Stomach (tissue), 9 donors: Measurements from ENCODE around the gene MYH2. TPM values are rescaled to one million over a fixed set of nuclear protein-coding genes. Genes with fewer than 3 reads are reported as not detected.
"Not testable (repeated sequence)": the region's sequence is repeated elsewhere in the genome, so short reads cannot be mapped to it uniquely, and the experiment has no call there.

Experiments used
- DNase-seq, 2 donors: peaks; one replicate each; pipeline versions ENCODE4 v3.0.0 to v3.0.0-alpha.2; 2013 to 2019
- H3K27ac ChIP-seq, 5 donors: fragments of 200-600 bp in 4 of 5; sonication (generic) in 4 of 5; one replicate each; pipeline ENCODE4 v1.5.1; 2013 to 2019; ENCODE audit warnings: mild to moderate bottlenecking in 1 of 5, moderate library complexity in 1 of 5
- H3K27me3 ChIP-seq, 3 donors: fragments of 200-600 bp; sonication (generic); one replicate each; pipeline ENCODE4 v1.5.1; 2017 to 2019; ENCODE audit warnings: mixed run types in 1 of 3
- H3K36me3 ChIP-seq, 4 donors: fragments of 200-600 bp; sonication (generic); 1 replicate in 3 of 4; 2 replicates in 1 of 4; pipeline ENCODE4 v1.5.1; 2016 to 2019
- H3K4me1 ChIP-seq, 4 donors: fragments of 200-600 bp; sonication (generic); one replicate each; pipeline ENCODE4 v1.5.1; 2016 to 2019
- H3K4me3 ChIP-seq, 4 donors: fragments of 200-600 bp; sonication (generic) in 3 of 4; one replicate each; pipeline ENCODE4 v1.5.1; 2016 to 2019; ENCODE audit warnings: mild to moderate bottlenecking in 1 of 4
- H3K9me3 ChIP-seq, 4 donors: fragments of 200-600 bp; sonication (generic); one replicate each; pipeline ENCODE4 v1.5.1; 2016 to 2019
- EP300 ChIP-seq: sonication (generic); formaldehyde crosslinking; IDR thresholded peaks from one replicate; pipeline ENCODE4 v1.6.1; 2017; ENCODE audit warnings: antibody characterized with exemption
- POLR2A ChIP-seq, 4 donors: fragments of 450-650 bp; IDR thresholded peaks; one replicate each; pipeline ENCODE4 v1.6.1; 2016; ENCODE audit warnings: antibody characterized with exemption in 4 of 4, control low read depth in 2 of 4, mild to moderate bottlenecking in 1 of 4, moderate library complexity in 1 of 4
- POLR2AphosphoS5 ChIP-seq, 3 donors: sonication (generic); formaldehyde crosslinking; IDR thresholded peaks; one replicate each; pipeline ENCODE4 v1.6.1; 2016; ENCODE audit warnings: antibody characterized with exemption in 3 of 3
- WGBS, 5 donors: extraction: QIAGEN DNeasy Blood & Tissue Kit in 3 of 5; methylation state at CpG; one replicate each; pipeline versions ENCODE4 v1.1.5 to v1.1.7; 2013 to 2018; 5-methylcytosine and 5-hydroxymethylcytosine counted together
- intact Hi-C: fragments of 100-400 bp; cut with DNase I; formaldehyde crosslinking; loops from one replicate; pipeline ENCODE4 v1.15.1; 2023; ENCODE audit warnings: low total_unique reads
- polyA plus RNA-seq, 3 donors: library from polyadenylated mRNA; stranded (reverse); fragments of 200-250 nt; gene quantifications; one replicate each; pipeline ENCODE4 v1.2.3, GENCODE V29; 2013
- total RNA-seq, 5 donors: library from RNA; depleted of rRNA; stranded (reverse); fragments of >200 nt; gene quantifications; one replicate each; pipeline versions ENCODE4 v1.1.0 to v1.2.3, GENCODE V29; 2014 to 2016
- TF ChIP-seq, protein P1 (sequence below), 7 experiments: fragments of 450-650 bp in 4 of 7; fragments of 200-600 bp in 3 of 7; sonication (generic) in 3 of 7; IDR thresholded peaks; one replicate each; pipeline ENCODE4 v1.5.1; 2016 to 2019; ENCODE audit warnings: antibody characterized with exemption in 7 of 7, control low read depth in 2 of 7, mild to moderate bottlenecking in 1 of 7
- donor health status: healthy with polysubstance abuse.
- donor health status: Bipolar disorder and iron deficiency.
- donor health status: healthy.

Gene MYH2
- total and polyA plus RNA-seq, 8 donors: 0.05 to 1.4 (median 0.15) TPM; not detected in 4

DNA sequence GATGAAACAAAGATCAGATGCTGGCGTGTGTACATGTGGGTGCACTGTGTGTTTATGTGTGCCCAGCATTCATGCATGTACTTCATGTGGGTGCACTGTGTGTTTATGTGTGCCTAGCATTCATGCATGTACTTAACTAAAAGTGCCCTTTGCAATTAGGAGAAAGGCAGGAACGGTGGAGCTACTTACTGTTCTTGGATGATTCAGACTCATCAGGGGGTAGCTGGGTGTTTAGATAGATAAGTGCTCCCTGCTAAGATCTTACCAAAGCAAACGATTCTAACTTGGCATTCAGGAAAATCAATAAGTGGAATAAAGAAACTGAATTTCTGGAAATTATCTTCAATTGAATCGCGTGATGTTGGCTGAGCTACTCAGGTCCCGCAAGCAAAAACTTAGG lies 8.6 kb upstream of the MYH2 start:
- H3K4me1 ChIP-seq: peaks cover 0 to 5% (median 0%) of the 10 kb centered on the region in 4 donors
- H3K27ac ChIP-seq: no peak overlapping the region
- H3K4me3 ChIP-seq: no peak overlapping the region
- no peaks in the 10 kb centered on the region for H3K27me3 ChIP-seq
- no peaks in the 10 kb centered on the region for H3K9me3 ChIP-seq
- intact Hi-C loops: no loop called here
- 68 to 76% (median 73%) methylated on average over 6 of the region's 6 CpGs for WGBS, 5 donors
- DNase-seq: no peak
- H3K36me3 ChIP-seq: no peaks in the 10 kb centered on the region
- no peak for TF ChIP-seq EP300

- H3K36me3 ChIP-seq: no peaks in the 10 kb centered on the region
- H3K9me3 ChIP-seq: no peaks in the 10 kb centered on the region
- no peak overlapping the region for H3K4me3 ChIP-seq
- no peaks in the 10 kb centered on the region for H3K27me3 ChIP-seq
- H3K4me1 ChIP-seq: peaks cover 0 to 5% (median 0%) of the 10 kb centered on the region in 4 donors
- DNase-seq: peak in 1 of 2 donors; percentile 5
- intact Hi-C loops: no loop called here
- WGBS, 5 donors: 53 to 87% (median 80%) methylated on average over 1 of the region's 1 CpG
- no peak overlapping the region for H3K27ac ChIP-seq
- TF ChIP-seq EP300: no peak
- TF ChIP-seq POLR2A (IDR thresholded peaks at IDR 0.05): no peak
- TF ChIP-seq, protein P1, sequence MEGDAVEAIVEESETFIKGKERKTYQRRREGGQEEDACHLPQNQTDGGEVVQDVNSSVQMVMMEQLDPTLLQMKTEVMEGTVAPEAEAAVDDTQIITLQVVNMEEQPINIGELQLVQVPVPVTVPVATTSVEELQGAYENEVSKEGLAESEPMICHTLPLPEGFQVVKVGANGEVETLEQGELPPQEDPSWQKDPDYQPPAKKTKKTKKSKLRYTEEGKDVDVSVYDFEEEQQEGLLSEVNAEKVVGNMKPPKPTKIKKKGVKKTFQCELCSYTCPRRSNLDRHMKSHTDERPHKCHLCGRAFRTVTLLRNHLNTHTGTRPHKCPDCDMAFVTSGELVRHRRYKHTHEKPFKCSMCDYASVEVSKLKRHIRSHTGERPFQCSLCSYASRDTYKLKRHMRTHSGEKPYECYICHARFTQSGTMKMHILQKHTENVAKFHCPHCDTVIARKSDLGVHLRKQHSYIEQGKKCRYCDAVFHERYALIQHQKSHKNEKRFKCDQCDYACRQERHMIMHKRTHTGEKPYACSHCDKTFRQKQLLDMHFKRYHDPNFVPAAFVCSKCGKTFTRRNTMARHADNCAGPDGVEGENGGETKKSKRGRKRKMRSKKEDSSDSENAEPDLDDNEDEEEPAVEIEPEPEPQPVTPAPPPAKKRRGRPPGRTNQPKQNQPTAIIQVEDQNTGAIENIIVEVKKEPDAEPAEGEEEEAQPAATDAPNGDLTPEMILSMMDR (IDR thresholded peaks at IDR 0.05): no peak
- no peak for TF ChIP-seq POLR2AphosphoS5 (IDR thresholded peaks at IDR 0.05)
Measured at GRCh38 chr17:10557422-10557821, 8.0 kb upstream of the MYH2 start.

DNA sequence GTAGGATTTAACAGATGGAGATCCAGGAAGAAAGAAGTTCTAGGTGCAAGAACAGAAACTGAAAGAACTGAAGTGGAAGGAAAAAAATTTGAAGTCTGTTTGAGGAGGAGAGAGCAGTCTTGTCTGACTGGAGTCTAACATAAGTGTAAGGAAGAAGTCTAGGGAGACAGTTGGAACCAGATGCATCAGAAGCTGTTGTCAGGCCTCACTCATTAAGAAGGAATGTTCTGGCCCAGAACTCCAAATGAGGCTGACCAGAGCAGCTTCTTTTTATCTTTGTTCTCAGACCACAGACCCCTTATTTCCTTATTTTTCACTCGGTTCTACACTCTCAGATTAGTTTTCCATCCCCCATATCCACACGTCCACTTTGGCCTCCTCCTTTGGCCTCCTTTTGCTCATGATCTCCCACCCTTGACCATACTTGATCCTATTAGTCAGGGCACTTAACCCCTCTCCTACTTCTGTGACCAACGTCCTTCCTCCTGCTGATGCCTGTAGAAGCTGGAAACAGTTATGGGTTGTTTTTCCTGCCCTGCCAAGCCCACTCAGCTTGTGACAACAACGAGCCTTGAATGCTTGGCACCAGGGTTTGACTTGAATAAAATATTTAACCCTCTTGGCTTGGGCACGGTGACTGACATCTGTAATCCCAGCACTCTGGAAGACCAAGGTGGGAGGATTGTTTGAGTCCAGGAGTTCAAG lies 7.0 kb upstream of the MYH2 start:
- Histone ChIP-seq H3K9me3 (no peaks in the 10 kb centered on the region), H3K27me3 (no peaks in the 10 kb centered on the region), H3K4me3 (no peak overlapping the region), H3K4me1 (peaks cover 0 to 5% (median 0%) of the 10 kb centered on the region in 4 donors), H3K36me3 (no peaks in the 10 kb centered on the region), H3K27ac (no peak overlapping the region)
- DNase-seq: no peak
- intact Hi-C loops: no loop called here
- no peak for TF ChIP-seq POLR2A (IDR thresholded peaks at IDR 0.05)
- no peak for TF ChIP-seq POLR2AphosphoS5 (IDR thresholded peaks at IDR 0.05)
- 47 to 59% (median 53%) methylated on average over 5 of the region's 5 CpGs for WGBS, 5 donors

- no peak for TF ChIP-seq EP300
- TF ChIP-seq POLR2A (IDR thresholded peaks at IDR 0.05): no peak
- TF ChIP-seq, protein P1 (IDR thresholded peaks at IDR 0.05): no peak
- TF ChIP-seq POLR2AphosphoS5 (IDR thresholded peaks at IDR 0.05): no peak
- no peak overlapping the region for H3K4me3 ChIP-seq
- no peaks in the 10 kb centered on the region for H3K27me3 ChIP-seq
- H3K36me3 ChIP-seq: no peaks in the 10 kb centered on the region
- 74 to 85% (median 78%) methylated on average over 4 of the region's 4 CpGs for WGBS, 5 donors
- H3K4me1 ChIP-seq: no peaks in the 10 kb centered on the region
- DNase-seq: no peak
- H3K9me3 ChIP-seq: no peaks in the 10 kb centered on the region
- H3K27ac ChIP-seq: no peak overlapping the region
- intact Hi-C loops: no loop called here
Measured at GRCh38 chr17:10550014-10550413, 556 bp upstream of the MYH2 start.

DNA sequence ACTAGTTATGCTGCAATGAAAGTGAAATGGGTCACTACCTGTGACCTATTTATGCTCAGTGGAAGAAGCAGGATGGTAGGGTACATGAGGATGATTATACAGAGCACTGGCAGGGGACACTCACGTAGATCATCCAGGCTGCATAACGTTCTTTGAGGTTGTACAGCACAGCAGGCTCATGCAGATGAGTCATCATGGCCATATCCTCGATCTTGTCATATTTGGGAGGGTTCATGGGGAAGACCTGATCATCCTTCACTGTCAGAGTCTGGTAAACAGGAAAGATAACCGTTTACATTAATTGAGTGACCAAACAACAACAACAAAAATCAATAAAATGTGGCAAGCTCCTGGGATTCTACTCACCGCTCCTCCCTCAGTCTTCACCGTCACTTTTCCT lies 2.1 kb downstream of the MYH2 start:
- H3K4me3 ChIP-seq: no peak overlapping the region
- TF ChIP-seq EP300 (no peak), POLR2AphosphoS5 (IDR thresholded peaks at IDR 0.05) (no peak), POLR2A (IDR thresholded peaks at IDR 0.05) (no peak)
- TF ChIP-seq, protein P1 (IDR thresholded peaks at IDR 0.05): no peak
- no peaks in the 10 kb centered on the region for H3K27me3 ChIP-seq
- intact Hi-C loops: no loop called here
- H3K36me3 ChIP-seq: no peaks in the 10 kb centered on the region
- H3K9me3 ChIP-seq: peaks cover 0 to 5% (median 0%) of the 10 kb centered on the region in 4 donors
- no peak for DNase-seq
- no peak overlapping the region for H3K27ac ChIP-seq
- WGBS, 5 donors: 58 to 77% (median 67%) methylated on average over 6 of the region's 6 CpGs
- no peaks in the 10 kb centered on the region for H3K4me1 ChIP-seq

DNA sequence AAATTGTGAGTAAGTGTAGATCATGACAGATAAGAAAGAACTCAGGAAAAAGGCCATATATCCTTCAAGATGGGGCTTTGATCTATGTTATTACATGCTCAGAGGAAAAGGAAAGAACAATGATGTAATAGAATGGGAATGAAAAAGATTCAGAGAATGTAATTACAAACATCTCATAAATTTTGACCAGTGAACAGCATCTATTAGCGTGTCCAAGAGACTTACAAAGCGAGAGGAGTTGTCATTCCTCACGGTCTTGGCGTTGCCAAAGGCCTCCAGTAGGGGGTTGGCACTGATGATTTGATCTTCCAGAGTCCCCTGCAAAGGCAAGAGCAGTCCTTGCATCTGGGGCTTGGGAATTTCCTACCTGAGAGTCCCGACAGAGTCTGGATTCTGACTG lies 6.0 kb downstream of the MYH2 start:
- intact Hi-C loops, H3K4me3 ChIP-seq, DNase-seq, H3K4me1 ChIP-seq, H3K36me3 ChIP-seq, H3K27me3 ChIP-seq, H3K27ac ChIP-seq: not testable (repeated sequence)
- peaks cover 7 to 25% (median 17%) of the 10 kb centered on the region in 4 donors for H3K9me3 ChIP-seq
- WGBS, 5 donors: 58 to 70% (median 65%) methylated on average over 5 of the region's 5 CpGs

DNA sequence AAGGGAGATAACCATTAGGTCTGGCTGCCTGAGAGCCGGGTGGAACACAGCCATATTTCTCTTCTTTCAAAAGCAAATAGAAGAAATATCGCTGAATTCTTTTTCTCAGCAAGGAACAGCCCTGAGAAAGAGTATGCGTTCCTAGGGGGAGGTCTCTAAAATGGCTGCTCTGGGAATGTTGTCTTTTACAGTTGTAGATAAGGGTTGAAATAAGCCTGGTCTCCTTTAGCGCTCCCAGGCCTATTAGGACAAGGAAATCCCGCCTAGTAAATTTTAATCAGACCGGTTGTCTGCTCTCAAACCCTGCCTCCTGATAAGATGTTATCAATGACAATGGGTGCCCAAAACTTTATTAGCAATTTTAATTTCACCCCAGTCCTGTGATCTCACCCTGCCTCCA lies 8.3 kb downstream of the MYH2 start:
- H3K27me3 ChIP-seq, H3K4me1 ChIP-seq, H3K36me3 ChIP-seq, H3K27ac ChIP-seq, DNase-seq, intact Hi-C loops, H3K4me3 ChIP-seq: not testable (repeated sequence)
- peaks cover 7 to 25% (median 17%) of the 10 kb centered on the region in 4 donors for H3K9me3 ChIP-seq
- WGBS, 5 donors: 92 to 96% (median 93%) methylated on average over 6 of the region's 6 CpGs
